ENCODE data around the gene PTGDS. TPM values are rescaled to one million over a fixed set of nuclear protein-coding genes. Genes with fewer than 3 reads are reported as not detected.

The PTGDS gene
- total RNA-seq, 1 experiment from 2014 or later = not detected

DNA sequence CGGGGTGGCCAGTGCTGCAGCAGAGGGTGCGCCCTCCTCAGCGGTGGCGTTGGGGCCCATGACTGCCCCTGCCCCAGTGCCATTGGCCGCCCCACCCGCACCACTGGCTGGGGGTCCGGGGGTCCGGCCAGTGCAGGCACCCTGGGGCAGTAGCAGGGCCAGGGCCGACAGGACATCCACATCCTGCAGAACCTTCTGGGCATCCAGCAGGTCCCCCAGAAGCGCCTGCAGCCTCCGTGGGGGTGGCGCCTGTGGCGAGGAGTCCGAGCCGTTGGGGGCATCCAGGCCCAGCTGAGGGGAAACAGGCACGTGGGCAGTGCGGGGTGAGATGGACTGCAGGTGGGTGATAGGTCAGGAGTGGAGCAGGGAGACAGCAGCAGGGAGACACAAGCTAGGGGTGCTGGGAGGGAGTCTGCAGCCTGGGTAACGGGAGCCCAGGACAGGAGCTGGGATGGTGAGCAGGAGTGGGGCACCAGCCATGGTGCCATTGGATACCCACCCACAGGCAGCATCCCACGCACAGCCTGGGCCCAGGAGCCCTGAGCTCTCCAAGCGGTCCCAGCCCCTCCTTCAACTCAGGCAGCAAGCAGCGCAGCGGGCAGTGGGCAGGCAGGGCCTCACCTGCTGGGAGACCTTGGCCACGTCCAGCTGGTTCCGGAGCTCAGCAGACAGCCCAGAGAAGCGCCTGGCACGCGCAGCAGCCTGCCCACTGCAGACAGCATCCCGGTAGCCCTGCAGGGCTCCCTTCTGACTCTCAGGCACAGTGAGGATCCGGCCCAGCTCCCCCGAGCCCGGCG is 43.7 kb downstream of the PTGDS start:
- POLR2A ChIA-PET = no interaction called here
- no peak for DNase-seq
- Histone ChIP-seq H3K9me3 (no peaks in the 10 kb centered on the region), H3K4me3 (ENCODE audit: low read depth, low read length) (no peak overlapping the region), H3K27me3 (replicated peaks; ENCODE audit: control insufficient read depth, insufficient read depth, low read length) (no peaks in the 10 kb centered on the region), H3K4me1 (peaks cover 6% of the 10 kb centered on the region), H3K36me3 (ENCODE audit: control insufficient read depth, insufficient read depth, low read length) (peaks cover 1% of the 10 kb centered on the region)
- no peaks in the 10 kb centered on the region for H3K27me3 Mint-ChIP-seq (ENCODE audit: insufficient read depth, unreplicated experiment)
- no TSS peak for BruUV-seq (replicated peaks)
- TF ChIP-seq CTCF (IDR thresholded peaks at IDR 0.05; ENCODE audit: insufficient read depth in 1 of 2, low read depth in 1 of 2, low read length in 1 of 2, severe bottlenecking in 1 of 2, unreplicated experiment in 1 of 2) = no peak
- H3K27ac Mint-ChIP-seq (ENCODE audit: unreplicated experiment) = no peak overlapping the region
- H3K4me3 Mint-ChIP-seq (ENCODE audit: unreplicated experiment) = no peak overlapping the region
- no peaks in the 10 kb centered on the region for H3K9me3 Mint-ChIP-seq (ENCODE audit: unreplicated experiment)
- CTCF ChIA-PET = interaction anchor here (2.0 kb wide), 1 partner anchor 14 kb away, joined by 7 read pairs; no protein-coding TSS in a partner anchor
- H3K4me1 Mint-ChIP-seq (ENCODE audit: low read depth, unreplicated experiment) = peaks cover 4% of the 10 kb centered on the region
- H3K36me3 Mint-ChIP-seq (ENCODE audit: insufficient read depth, unreplicated experiment) = peaks cover 18% of the 10 kb centered on the region
- intact Hi-C loops (cut with micrococcal nuclease; ENCODE audit: unreplicated experiment) = no loop called here

DNA sequence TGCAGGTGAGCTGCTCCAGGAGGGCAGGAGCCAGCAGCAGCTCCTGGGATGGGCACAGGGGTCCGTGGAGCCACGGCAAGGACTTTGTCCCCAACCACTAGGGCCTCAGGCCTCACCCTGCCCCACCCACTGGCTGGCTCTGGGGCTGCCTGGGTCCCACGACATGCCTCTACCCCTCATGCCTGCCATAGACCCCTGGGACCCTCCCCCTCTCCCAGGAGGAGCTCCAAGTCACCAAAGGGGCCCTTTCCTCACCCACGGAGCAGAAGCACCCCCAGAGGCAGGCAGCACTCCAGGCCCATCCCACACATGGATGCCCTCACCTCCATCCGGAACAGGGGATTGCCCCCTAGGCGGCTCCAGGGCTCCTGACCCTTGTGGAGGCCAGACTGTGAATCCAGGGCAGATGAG is 44.3 kb downstream of the PTGDS start:
- no peaks in the 10 kb centered on the region for H3K9me3 Mint-ChIP-seq (ENCODE audit: unreplicated experiment)
- no peaks in the 10 kb centered on the region for H3K27me3 ChIP-seq (replicated peaks; ENCODE audit: control insufficient read depth, insufficient read depth, low read length)
- CTCF ChIA-PET = interaction anchor here (0.8 to 2.0 kb wide), 3 partner anchors 10 to 46 kb away, joined by 3 to 7 read pairs (median 4); partner anchors contain the start of gene FUT7
- peaks cover 6% of the 10 kb centered on the region for H3K4me1 ChIP-seq
- intact Hi-C loops (cut with micrococcal nuclease; ENCODE audit: unreplicated experiment) = no loop called here
- peaks cover 18% of the 10 kb centered on the region for H3K36me3 Mint-ChIP-seq (ENCODE audit: insufficient read depth, unreplicated experiment)
- H3K9me3 ChIP-seq = no peaks in the 10 kb centered on the region
- no peak for DNase-seq
- peak overlapping the region; percentile 39 for H3K27ac Mint-ChIP-seq (ENCODE audit: unreplicated experiment)
- POLR2A ChIA-PET = no interaction called here
- peaks cover 4% of the 10 kb centered on the region for H3K4me1 Mint-ChIP-seq (ENCODE audit: low read depth, unreplicated experiment)
- H3K4me3 ChIP-seq (ENCODE audit: low read depth, low read length) = no peak overlapping the region
- no peak overlapping the region for H3K4me3 Mint-ChIP-seq (ENCODE audit: unreplicated experiment)
- H3K36me3 ChIP-seq (ENCODE audit: control insufficient read depth, insufficient read depth, low read length) = peaks cover 1% of the 10 kb centered on the region
- BruUV-seq (replicated peaks) = no TSS peak
- H3K27me3 Mint-ChIP-seq (ENCODE audit: insufficient read depth, unreplicated experiment) = no peaks in the 10 kb centered on the region
- no peak for TF ChIP-seq CTCF (IDR thresholded peaks at IDR 0.05; ENCODE audit: insufficient read depth in 1 of 2, low read depth in 1 of 2, low read length in 1 of 2, severe bottlenecking in 1 of 2, unreplicated experiment in 1 of 2)

- peaks cover 4% of the 10 kb centered on the region for H3K4me1 Mint-ChIP-seq (ENCODE audit: low read depth, unreplicated experiment)
- CTCF ChIA-PET = interaction anchor here (0.8 to 2.0 kb wide), 4 partner anchors 10 to 46 kb away, joined by 3 to 7 read pairs (median 4); partner anchors contain the start of genes CLIC3 and FUT7
- POLR2A ChIA-PET = interaction anchor here (0.6 kb wide), 1 partner anchor 22 kb away, joined by 3 read pairs; no protein-coding TSS in a partner anchor
These were observed 44.8 kb downstream of the PTGDS start for GRCh38 chr9:137021979-137022661.

More at GRCh38 chr9:137021979-137022661, 44.8 kb downstream of the PTGDS start:
- Histone ChIP-seq H3K36me3 (ENCODE audit: control insufficient read depth, insufficient read depth, low read length) (peaks cover 1% of the 10 kb centered on the region), H3K4me3 (ENCODE audit: low read depth, low read length) (no peak overlapping the region), H3K4me1 (peaks cover 6% of the 10 kb centered on the region), H3K27me3 (replicated peaks; ENCODE audit: control insufficient read depth, insufficient read depth, low read length) (no peaks in the 10 kb centered on the region), H3K9me3 (no peaks in the 10 kb centered on the region)
- no TSS peak for BruUV-seq (replicated peaks)
- peak; percentile 90 to 95 for DNase-seq
- Mint-ChIP-seq H3K9me3 (ENCODE audit: unreplicated experiment) (no peaks in the 10 kb centered on the region), H3K27ac (ENCODE audit: unreplicated experiment) (peak overlapping the region; percentile 39), H3K36me3 (ENCODE audit: insufficient read depth, unreplicated experiment) (peaks cover 18% of the 10 kb centered on the region), H3K27me3 (ENCODE audit: insufficient read depth, unreplicated experiment) (no peaks in the 10 kb centered on the region), H3K4me3 (ENCODE audit: unreplicated experiment) (no peak overlapping the region)
- no peak for TF ChIP-seq CTCF (IDR thresholded peaks at IDR 0.05; ENCODE audit: insufficient read depth in 1 of 2, low read depth in 1 of 2, low read length in 1 of 2, severe bottlenecking in 1 of 2, unreplicated experiment in 1 of 2)
- intact Hi-C loops (cut with micrococcal nuclease; ENCODE audit: unreplicated experiment) = no loop called here

Measured in Caco-2 (cell line).